ENCODE results near the gene ZNF383. TPM values are rescaled to one million over a fixed set of nuclear protein-coding genes. Genes with fewer than 3 reads are reported as not detected.
"Not testable (repeated sequence)": the region's sequence is repeated elsewhere in the genome, so short reads cannot be mapped to it uniquely, and the experiment has no call there.

ZNF383 gene
- total RNA-seq, 4 donors from 2014 or later = 1.5 to 54.9 (median 9.5) TPM

GRCh38 chr19:37294246-37294645 is 76.2 kb downstream of the ZNF383 start:
- H3K27me3 ChIP-seq; in situ Hi-C loops (cut with MboI; ENCODE audit: low pct_ligation_motif_present in 1 of 4, low pct_unique_long_range_greater_than_20kb in 1 of 4, low sequenced_read_pairs in 3 of 4); H3K4me1 ChIP-seq; DNase-seq; H3K27ac ChIP-seq; H3K4me3 ChIP-seq; intact Hi-C loops (cut with DNase I; ENCODE audit: low total_unique reads); H3K36me3 ChIP-seq: not testable (repeated sequence)
- H3K9me3 ChIP-seq = peaks cover 11 to 12% of the 10 kb centered on the region in 2 donors
- 94% methylated on average over 10 of the region's 39 CpGs; no CpG with 5 or more reads in 1 of the 2 donors for WGBS, 2 donors (ENCODE audit: low coverage in 1 of 2)

Other genes starting within 250 kb of the ZNF383 start
- gene ZNF420, start 139.8 kb upstream of the ZNF383 start, total RNA-seq = 1 to 10 TPM in 3 of 4 donors, not detected in 1; 1.4 to 7.5 (median 4.9) TPM
- gene ZNF585A, start 45.5 kb upstream of the ZNF383 start, total RNA-seq = 10 to 100 TPM in 1 of 4 donors, 1 to 10 TPM in 3; 2.2 to 12.9 (median 5.3) TPM
- gene ZNF585B, start 7.7 kb upstream of the ZNF383 start, total RNA-seq = 10 to 100 TPM; 11.6 to 21.4 (median 13.8) TPM
- gene ZNF527, start 152.9 kb downstream of the ZNF383 start, total RNA-seq = 10 to 100 TPM in 1 of 4 donors, 1 to 10 TPM in 3; 3.4 to 29.9 (median 7.1) TPM
- gene ZNF569, start 249.2 kb downstream of the ZNF383 start, total RNA-seq = 1 to 10 TPM in 3 of 4 donors, not detected in 1; 2.2 to 5.9 (median 5.4) TPM